Activated T-cell treated with anti-CD3 and anti-CD28 coated beads for 24 hours (primary cell): Measurements from ENCODE around the gene YAP1.
"Not testable (repeated sequence)": the region's sequence is repeated elsewhere in the genome, so short reads cannot be mapped to it uniquely, and the experiment has no call there.

Experiments used
- DNase-seq: peaks from one replicate; pipeline ENCODE4 v3.0.0-alpha.2; 2020; ENCODE audit warnings: low read depth

The YAP1 gene

DNA sequence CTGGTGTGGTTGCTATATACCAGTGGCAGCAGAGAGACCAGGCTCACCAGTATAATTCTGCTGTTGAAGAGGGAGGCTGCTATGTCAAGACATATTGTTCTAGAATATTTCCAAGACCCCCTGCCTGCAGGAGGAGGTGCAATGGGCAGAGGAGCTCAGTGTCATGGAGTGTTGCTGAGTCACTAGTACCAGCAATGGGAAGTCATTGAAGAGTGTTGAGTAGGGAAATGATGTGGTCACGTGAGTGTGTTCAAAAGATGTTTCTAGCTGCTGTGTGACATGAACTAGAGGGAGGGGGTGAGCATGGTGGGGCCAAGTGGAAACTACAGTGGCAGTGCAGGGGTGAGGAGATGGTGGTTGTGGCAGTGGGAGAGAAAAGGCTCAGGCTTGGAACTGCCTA lies 130.8 kb downstream of the YAP1 start:
- DNase-seq = no peak

DNA sequence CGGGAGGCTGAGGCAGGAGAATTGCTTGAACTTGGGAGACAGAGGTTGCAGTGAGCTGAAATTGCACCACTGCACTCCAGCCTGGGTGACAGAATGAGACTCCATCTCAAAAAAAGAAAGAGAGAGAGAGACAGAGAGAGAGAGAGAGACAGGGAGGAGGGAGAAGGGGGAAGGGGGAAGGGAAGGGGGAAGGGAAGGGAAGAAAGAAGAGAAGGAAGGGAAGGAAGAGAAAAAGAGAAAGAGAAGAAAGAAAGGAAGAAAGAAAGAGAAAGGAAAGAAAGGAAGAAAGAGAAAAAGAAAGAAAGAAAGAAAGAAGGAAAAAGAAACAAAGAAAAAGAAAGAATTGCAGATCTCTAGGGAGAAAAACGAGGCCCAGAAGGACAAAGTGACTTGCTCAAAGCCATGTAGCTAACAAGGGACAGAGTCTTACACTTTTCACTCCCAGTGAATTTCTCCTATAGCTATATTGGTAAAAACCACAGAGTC lies 133.2 kb downstream of the YAP1 start:
- DNase-seq = no peak

DNA sequence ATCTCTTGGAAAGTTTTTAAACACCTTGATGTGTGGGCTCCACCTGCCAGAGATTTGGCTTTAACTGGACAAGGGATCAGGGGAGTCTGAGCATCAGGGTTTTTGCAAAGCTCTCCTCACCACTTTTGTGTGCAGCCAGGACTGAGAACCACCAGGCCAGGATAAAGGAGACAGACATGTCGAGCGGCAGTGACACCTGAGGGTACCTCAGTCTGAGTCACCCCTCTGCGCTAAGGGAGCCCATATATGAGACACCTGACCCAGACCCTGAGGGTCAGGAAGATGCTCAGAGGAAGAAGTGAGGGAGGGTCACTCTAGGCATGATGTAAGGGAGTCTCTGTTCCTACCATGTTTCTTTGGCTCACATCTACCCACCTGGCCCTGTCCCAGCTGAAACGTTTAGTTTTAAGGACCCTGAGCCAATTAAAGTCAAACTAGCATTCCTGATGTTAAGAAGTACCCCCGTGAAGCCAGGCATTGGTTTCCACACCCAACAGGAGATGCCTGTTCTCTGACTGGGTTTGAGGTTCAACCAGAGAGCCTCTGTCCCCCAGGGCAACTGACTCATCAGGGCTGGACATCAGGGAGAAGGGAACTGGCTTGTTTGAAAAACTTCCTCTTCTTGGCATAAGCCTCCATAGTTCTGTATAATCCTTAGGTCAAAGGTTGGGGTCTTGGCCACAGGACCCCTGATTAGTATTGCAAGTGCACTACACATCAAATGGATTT lies 134.6 kb downstream of the YAP1 start:
- DNase-seq = no peak

DNA sequence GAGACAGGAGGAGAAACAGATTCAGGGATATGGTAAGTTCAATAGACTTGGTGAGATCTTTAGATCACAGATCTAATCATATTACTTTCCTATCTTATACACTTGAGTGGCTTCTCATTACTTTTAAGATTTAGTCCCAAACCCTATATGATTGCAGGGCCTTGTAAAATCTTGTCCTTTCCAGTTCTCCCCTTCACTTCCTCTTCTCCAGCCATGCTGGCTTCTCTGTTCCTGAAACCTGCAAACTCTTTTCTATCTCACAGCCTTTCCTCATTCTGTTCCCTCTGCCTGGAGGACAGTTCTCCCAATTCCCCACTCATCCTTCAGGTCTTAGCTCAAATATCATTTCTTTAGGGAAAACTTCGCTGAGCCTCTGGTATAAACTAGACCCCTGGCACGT lies 141.2 kb downstream of the YAP1 start:
- DNase-seq = no peak

DNA sequence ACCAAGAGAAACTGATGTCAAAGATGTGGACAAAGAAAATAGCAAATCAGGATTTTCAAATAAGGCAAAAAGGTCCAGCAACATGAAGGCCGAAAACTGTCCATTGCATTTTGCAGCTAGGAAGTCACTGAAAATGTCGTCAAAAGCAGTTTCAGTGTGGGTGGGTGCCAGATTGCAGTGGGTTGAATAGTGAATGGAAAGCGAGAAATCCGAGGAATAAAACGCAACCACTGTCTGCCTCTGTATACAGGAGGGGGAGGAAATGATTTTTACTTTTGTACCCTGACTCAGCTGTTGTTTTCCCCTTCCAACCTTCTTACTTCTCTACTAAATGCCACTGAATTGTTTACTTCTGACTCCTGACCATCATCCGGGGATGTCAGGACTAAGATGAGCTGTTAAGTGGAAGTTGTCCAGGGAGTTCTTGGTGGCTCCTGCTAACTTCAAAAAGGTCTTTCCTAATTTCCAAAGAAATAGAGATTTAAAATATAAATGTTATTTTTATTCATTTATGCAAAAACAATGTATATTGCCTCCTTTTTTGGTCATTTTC lies 142.2 kb downstream of the YAP1 start:
- DNase-seq = no peak

DNA sequence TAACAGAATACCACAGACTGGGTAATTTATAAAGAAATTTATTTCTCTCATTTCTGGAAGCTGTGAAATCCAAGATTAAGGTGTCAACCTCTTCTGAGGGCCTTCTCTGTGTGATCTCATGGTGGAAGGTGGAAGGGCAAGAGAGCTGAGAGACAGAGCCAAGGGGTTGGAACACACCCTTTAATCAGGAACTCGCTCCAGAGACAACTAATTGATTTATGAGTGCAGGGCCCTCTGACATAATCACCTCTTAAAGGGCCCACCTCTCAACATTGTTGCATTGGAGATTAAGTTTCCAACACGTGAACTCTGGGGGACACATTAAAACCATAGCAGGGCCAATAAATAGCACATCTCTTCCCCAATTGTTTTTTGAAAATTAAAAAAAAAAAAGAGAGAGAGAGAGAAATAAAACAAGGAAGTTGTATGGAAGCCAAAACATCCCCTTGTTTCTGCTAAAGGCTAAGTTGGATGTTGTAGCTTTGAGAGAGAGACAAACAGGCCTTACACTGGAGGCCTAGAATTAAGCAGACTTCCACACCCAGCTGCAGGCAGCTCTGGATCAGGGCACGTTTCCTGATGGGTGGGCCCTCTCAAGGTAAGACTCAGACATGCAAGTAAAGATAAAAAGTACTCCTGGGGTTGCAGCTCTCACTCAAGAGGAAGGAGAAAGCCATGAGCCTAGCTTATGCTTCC lies 142.9 kb downstream of the YAP1 start:
- no peak for DNase-seq

DNA sequence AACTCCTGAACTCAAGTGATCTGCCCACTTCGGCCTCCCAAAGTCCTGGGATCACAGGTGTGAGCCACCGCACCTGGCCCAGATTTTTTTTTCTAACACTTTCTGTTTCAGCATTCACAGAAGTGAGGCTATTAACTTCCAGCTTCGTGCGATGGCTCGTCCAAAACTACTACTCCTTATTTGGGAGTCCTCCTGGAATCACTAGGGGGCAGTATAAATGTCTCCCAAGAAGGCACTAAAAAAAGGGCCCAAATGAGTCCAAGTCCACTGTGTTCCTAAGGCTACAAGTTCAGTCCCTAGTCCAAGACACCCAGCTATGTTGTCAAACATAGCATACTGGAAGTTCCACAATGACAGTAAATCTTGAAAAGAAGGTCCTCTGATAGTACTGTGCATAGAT lies 143.8 kb downstream of the YAP1 start:
- no peak for DNase-seq

DNA sequence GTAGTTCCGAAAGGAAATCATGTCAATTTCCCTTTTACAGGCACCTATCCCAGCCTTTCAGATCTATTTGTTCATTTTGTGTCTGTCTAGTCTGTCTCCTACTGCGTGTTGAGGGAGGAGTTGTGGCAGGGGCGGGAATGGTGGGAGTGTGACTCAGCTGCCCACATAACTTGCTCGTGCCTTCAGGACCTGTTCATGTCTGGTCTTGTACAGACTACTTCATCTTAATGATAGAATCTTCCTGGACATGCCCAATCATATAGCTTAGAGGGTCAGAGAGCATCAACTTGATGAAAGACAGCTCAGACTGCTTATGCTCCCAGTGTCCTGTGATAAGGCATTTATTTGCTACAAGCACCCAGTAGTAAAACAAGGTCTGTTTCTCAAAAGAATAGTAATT lies 146.0 kb downstream of the YAP1 start:
- DNase-seq = no peak

DNA sequence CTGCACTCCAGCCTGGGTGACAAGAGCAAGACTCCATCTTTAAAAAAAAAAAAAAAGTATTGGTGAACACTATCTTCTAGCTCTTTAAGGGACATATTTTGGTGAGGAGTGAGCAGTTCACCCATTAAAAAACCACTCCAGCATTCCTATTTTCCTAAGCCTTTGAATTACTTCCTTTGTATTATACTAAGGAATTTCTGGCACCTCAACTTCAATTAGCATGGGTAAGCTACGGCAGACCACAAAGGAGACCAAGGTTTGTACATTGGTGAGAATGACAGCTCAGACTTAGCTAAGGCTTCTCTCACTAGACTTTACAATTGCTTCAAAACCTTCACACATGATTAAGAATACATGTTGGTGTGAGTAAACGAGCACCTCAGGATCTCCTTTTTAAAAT lies 150.0 kb downstream of the YAP1 start:
- DNase-seq = no peak

DNA sequence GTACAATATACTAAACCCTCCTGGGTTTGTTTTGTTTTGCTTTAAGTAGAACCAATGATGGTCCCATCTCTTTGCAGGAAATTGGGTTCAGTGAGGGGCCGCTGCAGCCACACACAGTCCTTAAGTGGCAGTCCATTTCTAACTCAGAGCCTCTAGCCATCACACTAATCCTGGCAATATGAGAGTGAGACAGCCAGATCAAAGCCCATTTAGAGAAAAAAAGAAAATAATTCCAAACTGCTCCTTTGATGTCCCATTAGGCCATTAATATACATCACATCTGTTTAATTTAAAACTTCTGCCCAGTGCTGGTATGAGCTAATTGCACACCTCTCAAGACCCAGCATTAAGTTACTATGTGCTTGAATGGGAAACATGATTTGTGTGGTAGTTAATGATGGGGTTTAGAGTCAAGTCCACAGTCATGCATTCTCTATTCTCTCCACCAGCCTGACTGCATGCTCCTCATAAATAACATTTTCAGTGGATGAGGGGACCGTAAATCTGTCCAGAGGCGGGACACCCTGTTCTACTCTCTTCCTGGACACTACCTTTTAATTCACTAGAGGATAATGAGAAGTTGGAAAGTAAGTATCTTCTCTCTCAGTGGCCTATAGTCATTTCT lies 153.2 kb downstream of the YAP1 start:
- no peak for DNase-seq

DNA sequence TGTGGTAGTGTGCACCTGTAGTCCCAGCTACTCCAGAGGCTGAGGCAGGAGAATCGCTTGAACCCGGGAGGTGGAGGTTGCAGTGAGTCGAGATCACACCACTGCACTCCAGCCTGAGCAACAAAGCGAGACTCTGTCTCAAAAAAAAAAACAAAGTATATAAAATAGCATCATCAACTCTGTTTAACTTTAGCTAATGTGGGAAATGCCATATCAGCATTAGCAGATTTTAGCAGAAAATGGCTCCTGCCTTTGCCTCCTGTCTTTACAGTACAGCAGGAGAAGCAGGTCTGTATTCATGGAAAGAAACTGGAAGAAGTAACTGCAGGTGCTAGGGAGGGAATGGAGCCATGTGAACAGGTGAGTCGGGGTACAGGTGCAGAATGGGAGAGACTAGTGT lies 154.5 kb downstream of the YAP1 start:
- DNase-seq = not testable (repeated sequence)

DNA sequence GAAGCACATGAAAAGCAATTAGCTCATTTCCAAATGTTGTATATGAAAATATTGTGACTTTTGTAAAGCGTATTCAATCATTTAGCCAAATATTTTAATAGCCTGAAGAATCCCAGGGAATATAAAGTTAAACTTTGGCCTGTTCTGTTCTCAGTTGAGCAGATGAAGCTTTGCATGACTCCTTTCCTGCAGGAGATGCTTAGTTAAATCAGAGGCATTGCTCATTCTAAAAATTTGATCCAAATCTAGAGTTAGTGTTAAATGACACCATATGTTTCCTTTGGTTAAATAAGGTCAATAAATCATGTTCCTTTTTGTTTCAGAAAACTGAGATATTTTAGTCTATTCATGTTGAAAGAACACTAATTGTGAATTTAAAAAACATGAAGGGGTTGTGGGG lies 155.9 kb downstream of the YAP1 start:
- no peak for DNase-seq

DNA sequence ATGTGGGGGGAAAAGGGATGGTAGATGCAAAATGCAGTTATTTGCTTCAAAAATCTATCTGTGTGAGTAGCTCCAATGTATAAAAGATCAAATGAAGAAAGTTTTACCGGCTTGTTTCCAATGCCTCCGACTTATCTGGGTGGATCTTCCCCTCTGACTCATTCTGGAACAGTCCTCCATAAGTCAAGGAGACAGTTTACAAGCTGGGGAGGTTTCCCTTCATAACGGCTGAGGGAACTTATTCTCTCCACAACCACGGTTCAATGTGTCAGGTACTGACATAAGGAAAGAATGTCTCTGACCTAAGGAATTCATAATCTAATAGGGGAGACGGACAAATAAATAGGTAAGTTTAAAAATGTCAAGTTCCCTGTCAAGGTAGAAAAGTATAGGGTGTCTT lies 157.4 kb downstream of the YAP1 start:
- DNase-seq = no peak

DNA sequence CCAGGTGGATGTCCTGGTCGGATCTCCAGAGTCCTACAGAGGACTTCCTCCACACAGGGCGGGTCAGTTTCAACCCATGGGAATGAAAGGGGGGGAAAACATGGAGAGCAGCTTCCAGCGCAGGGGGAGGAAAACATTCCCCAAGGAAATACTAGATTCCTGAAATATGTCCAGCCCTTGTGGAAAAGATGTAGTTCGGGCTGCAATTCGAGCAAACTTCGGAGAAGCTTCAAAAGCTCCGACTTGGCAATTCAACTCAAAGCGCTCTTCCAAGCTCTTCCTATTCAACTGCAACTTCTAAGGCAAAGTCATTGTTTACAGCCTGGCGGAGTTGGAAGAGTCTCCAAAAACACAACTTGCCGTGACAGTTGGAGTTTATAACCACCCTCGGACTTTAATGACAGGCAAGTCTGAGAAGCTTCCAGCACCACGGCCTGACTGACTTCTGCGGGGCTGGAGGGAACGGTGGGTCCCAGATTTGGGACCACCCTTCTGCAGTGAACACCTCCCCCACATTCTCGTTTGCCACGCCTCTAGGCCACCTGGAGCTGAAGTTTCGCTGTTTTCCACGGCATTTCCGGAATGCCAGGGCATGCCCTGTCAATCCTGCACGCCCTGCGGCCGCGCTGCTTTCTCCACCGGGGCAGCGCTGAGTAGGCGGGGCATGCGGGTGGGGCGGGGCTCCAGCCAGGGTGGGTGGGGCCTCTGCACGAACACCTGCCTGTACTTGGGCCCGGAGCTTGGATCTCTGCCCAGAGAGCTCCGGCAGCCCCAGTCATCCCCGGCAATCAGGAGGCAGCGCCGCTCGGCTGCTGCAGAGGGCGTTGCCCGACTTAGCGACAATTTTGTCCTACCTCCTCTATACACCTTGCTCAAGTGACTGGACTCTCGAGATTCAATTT lies 158.1 kb downstream of the YAP1 start:
- DNase-seq = peak; percentile 66

DNA sequence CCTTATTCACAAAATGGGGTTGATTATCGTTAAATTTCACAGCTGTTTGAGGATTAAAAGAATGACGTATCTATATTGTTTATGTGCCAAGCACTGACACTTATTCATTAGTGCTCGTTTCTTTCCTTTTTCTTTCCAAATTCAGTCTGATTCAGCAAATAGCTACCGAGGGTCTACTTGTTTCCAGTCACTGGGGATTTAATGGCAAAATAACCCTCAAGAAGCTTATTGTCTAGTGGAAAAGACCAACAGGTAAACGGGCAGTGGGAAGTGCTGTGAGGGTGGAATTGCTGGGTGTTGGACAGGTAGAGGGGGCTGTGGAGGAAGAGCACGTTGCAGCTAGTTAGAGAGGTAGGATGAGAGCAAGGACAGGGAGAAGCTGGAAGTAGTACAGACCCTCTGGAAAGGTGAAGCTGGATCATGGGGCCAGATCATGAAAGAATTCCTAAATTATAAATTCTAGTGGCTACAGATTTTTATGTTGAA lies 158.8 kb downstream of the YAP1 start:
- DNase-seq = no peak

DNA sequence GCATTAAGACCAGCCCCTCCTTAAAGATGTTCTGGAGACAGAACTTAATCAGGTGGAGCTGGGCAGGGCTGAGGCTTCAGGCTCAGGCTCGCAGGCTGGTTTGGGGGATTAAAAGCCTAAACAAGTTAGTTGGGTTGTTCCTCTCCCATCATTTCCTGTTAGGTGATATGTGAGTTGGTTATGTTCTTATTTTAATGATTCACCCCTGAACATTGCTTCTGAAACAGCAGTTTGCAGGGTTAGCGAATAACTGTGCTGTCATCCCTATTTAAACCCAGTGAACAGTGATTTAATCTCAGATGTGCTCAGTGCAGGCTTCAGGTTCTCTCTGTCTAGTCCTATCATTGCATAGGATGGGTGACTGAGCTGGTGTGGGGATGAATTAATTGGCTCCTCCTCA lies 159.7 kb downstream of the YAP1 start:
- DNase-seq = no peak

DNA sequence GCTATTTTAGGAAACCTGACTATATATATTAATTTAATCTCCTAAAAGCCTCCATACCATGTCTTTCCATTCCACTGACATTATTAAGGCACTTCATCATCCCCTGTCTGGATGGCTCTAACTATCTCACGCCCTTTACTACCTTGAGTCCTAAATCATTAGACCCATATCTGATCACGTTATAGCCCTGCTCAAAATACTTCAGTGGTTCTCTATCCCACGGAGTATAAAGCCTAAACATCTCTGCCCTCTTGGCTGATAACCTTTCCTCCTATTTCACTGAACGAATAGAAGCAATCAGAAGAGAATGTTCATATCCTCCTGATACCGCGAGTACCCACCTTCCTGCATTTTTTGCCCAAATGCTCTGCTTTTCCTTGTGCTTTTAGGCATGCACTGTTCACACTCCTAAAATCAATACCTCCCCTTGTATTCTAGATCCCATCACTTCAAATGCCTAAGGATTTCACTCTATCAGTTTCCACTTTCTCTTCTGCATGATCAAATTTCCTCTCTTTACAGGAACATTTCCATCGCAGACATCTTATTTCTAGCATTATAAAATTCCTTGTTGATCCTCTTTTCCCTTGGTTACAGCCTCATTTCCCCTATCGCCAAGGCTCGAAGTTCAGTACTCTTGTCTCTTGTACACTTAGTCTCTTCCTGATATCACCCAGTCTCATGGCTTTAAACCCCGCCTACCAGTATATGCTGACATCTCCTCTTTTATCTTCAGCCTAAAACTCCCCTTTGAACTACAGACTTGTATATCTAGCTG lies 162.0 kb downstream of the YAP1 start:
- DNase-seq = no peak

DNA sequence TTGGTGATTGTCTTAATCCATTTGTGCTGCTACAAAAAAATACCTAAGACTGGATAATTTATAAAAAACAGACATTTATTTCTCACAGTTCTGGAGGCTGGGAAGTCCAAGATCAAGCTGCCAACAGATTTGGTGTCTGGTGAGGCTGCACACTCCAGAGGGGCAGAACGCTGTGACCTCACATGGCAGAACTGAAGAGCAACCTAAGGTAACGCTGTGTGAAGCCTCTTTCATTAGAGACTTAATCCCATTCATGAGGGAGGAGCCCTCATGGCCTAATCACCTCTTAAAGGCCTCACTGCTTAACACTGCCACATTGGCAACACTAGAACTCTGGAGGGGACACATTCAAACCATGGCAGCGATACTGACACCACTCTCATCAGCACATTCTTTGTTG lies 164.4 kb downstream of the YAP1 start:
- no peak for DNase-seq

DNA sequence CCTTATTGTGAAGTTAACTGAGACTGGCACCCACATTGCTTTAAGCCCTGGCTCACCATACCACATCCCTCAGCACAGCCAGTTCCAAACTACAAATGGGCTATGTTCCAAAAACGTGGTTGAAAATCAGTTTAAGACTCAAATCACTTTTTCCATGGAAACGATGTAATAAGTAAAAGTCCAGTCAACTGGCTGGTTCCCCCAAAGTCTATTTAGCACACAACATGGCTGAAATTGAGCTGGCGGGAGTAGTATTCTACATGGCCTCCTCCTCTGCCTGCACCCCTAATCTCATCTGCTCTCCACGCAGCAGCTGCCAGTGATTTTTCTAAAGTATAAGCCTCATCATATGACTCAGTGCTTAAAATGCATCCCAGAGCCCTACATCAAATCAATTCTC lies 166.1 kb downstream of the YAP1 start:
- no peak for DNase-seq

DNA sequence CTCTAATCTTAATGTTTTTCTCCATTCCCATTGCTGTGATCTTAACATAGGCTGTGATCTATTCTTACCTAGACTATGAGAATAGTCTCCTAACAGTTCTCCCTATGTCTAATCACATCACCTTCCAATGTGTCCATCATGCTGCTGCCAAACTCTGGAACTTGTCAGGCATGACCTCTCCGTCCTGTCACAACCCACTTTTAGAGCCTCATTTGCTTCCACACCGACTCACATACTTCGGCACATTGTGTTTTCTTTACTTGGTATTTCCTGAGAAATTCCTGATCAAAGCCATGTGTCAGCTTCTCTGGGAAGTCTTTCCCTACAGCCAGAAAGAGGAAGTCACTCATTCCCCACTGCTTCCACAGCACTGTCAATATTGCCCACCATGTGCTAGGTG lies 166.5 kb downstream of the YAP1 start:
- no peak for DNase-seq

DNA sequence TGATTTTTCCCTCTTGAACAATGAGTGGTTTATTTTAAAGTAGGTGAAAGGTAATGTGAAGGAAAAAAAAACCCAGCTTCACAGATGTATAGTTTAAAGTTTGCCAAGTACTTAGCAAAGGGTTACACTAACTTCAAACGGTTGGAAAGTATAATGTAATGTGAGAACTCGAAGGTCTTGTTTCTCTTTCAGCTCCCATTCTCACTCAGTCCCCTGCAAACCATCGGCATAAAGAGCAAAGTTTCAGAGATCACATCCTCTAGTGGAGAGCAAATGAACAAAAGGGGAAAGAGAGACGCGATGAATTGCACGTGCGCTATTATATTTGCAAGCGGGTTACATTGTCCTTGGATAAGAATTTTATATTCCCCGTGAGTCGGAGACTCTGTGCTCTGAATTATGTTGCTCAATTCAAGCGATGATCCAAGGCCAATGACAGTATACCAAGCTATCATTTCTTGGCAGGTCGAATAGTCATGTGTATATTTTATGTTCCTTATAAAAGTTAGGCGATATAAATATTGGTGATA lies 169.5 kb downstream of the YAP1 start:
- DNase-seq = no peak
